Type B pancreatic cell (in vitro differentiated cells): Measurements from ENCODE around the gene STAT5A. TPM values are rescaled to one million over a fixed set of nuclear protein-coding genes. Genes with fewer than 3 reads are reported as not detected.

Experiments
- DNase-seq: peaks from one replicate; pipeline ENCODE4 v3.0.0; 2021; ENCODE audit warnings: mixed read lengths; ENCODE audit not compliant: unreplicated experiment; ENCODE audit errors: extremely low spot score
- H3K27ac Mint-ChIP-seq: 2 replicates; pipeline ENCODE4 v1.8.0; 2021; ENCODE audit warnings: mild to moderate bottlenecking, mixed read lengths
- H3K27me3 Mint-ChIP-seq: 2 replicates; pipeline ENCODE4 v1.8.0; 2021; ENCODE audit warnings: mixed read lengths
- H3K36me3 Mint-ChIP-seq: 2 replicates; pipeline ENCODE4 v1.8.0; 2021; ENCODE audit warnings: mixed read lengths
- H3K4me1 Mint-ChIP-seq: one replicate; pipeline ENCODE4 v1.8.0; 2021; ENCODE audit warnings: mixed read lengths; ENCODE audit not compliant: unreplicated experiment
- H3K4me3 Mint-ChIP-seq: 2 replicates; pipeline ENCODE4 v1.8.0; 2021; ENCODE audit warnings: mild to moderate bottlenecking, mixed read lengths
- H3K9me3 Mint-ChIP-seq: 2 replicates; pipeline ENCODE4 v1.8.0; 2021; ENCODE audit warnings: mixed read lengths
- total RNA-seq: library from RNA; stranded (reverse); gene quantifications from 2 replicates; pipeline ENCODE4 v1.2.1, GENCODE V29; 2021; ENCODE audit warnings: low replicate concordance
- TF ChIP-seq, protein P1 (sequence below): fragments of 200-600 bp; sonication (generic); conservative IDR thresholded peaks from 2 replicates; pipeline ENCODE4 v1.5.0; 2021; ENCODE audit warnings: antibody characterized with exemption, mild to moderate bottlenecking

Gene STAT5A
- total RNA-seq, 1 donor from 2014 or later, result 2.0 TPM

DNA sequence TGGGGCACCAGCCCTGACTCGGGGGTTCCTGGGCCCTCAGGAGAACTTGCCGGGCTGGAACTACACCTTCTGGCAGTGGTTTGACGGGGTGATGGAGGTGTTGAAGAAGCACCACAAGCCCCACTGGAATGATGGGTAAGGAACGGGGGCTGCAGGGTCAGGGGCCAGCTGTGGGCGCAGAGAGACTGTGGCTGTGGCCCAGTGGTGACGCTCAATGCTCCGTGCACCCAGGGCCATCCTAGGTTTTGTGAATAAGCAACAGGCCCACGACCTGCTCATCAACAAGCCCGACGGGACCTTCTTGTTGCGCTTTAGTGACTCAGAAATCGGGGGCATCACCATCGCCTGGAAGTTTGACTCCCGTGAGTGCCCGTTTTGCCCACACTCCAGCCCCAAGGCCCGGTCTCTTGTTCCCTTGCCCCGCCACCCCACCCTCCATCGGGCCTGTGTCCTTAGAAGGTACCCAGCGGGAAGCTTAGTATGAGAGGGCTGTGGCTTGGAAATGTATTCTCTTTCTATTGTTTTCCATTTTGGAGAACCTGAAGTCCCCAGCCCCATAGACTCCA lies 19.1 kb downstream of the STAT5A start:
- no peaks in the 10 kb centered on the region for H3K36me3 Mint-ChIP-seq
- H3K9me3 Mint-ChIP-seq, result no peaks in the 10 kb centered on the region
- H3K4me1 Mint-ChIP-seq, result peaks cover 16% of the 10 kb centered on the region
- no peaks in the 10 kb centered on the region for H3K27me3 Mint-ChIP-seq
- no peak overlapping the region for H3K4me3 Mint-ChIP-seq
- no peak for DNase-seq
- H3K27ac Mint-ChIP-seq, result no peak overlapping the region
- TF ChIP-seq, protein P1, sequence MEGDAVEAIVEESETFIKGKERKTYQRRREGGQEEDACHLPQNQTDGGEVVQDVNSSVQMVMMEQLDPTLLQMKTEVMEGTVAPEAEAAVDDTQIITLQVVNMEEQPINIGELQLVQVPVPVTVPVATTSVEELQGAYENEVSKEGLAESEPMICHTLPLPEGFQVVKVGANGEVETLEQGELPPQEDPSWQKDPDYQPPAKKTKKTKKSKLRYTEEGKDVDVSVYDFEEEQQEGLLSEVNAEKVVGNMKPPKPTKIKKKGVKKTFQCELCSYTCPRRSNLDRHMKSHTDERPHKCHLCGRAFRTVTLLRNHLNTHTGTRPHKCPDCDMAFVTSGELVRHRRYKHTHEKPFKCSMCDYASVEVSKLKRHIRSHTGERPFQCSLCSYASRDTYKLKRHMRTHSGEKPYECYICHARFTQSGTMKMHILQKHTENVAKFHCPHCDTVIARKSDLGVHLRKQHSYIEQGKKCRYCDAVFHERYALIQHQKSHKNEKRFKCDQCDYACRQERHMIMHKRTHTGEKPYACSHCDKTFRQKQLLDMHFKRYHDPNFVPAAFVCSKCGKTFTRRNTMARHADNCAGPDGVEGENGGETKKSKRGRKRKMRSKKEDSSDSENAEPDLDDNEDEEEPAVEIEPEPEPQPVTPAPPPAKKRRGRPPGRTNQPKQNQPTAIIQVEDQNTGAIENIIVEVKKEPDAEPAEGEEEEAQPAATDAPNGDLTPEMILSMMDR, result no peak

DNA sequence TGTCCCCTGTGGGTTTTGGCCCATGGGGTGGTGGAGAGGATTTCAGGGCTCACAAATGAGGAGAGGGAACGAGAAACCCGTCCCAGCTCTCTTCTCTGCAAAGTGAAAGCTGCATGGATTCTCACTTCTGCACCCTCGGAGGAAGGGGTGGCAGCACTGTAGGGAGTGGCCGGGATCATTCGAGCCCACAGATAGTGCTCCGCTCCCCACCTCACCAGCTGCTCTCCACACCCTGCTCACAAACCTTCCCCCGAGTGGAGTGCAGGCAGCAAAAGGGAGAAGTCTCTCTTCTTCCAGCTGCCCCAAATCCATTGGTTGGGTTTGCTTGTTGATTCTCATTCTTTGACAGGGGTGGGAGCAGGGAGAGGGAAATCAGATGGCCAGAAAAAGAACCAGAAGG lies 20.1 kb downstream of the STAT5A start:
- Mint-ChIP-seq H3K4me1 (peaks cover 16% of the 10 kb centered on the region), H3K27ac (no peak overlapping the region), H3K9me3 (no peaks in the 10 kb centered on the region), H3K4me3 (no peak overlapping the region), H3K27me3 (no peaks in the 10 kb centered on the region), H3K36me3 (no peaks in the 10 kb centered on the region)
- TF ChIP-seq, protein P1, result no peak
- no peak for DNase-seq

DNA sequence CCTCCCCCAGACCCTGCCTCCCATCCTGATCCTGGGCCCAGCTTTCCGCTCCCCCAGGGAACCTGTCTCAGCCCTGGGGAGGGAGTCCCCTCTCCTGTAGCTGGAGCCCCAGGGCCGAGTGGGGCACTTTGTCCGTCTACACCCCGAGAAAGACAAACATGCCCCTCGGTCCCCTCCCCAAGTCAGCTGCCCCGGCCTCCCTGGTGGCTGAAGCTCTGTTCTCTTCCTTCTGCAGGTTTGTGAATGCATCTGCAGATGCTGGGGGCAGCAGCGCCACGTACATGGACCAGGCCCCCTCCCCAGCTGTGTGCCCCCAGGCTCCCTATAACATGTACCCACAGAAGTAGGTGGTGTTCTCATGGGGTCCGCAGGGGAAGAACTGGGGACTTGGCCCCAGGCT lies 20.8 kb downstream of the STAT5A start:
- H3K4me1 Mint-ChIP-seq, result peaks cover 16% of the 10 kb centered on the region
- H3K9me3 Mint-ChIP-seq, result no peaks in the 10 kb centered on the region
- TF ChIP-seq, protein P1, result no peak
- H3K27ac Mint-ChIP-seq, result no peak overlapping the region
- H3K27me3 Mint-ChIP-seq, result no peaks in the 10 kb centered on the region
- no peak overlapping the region for H3K4me3 Mint-ChIP-seq
- H3K36me3 Mint-ChIP-seq, result no peaks in the 10 kb centered on the region
- no peak for DNase-seq

DNA sequence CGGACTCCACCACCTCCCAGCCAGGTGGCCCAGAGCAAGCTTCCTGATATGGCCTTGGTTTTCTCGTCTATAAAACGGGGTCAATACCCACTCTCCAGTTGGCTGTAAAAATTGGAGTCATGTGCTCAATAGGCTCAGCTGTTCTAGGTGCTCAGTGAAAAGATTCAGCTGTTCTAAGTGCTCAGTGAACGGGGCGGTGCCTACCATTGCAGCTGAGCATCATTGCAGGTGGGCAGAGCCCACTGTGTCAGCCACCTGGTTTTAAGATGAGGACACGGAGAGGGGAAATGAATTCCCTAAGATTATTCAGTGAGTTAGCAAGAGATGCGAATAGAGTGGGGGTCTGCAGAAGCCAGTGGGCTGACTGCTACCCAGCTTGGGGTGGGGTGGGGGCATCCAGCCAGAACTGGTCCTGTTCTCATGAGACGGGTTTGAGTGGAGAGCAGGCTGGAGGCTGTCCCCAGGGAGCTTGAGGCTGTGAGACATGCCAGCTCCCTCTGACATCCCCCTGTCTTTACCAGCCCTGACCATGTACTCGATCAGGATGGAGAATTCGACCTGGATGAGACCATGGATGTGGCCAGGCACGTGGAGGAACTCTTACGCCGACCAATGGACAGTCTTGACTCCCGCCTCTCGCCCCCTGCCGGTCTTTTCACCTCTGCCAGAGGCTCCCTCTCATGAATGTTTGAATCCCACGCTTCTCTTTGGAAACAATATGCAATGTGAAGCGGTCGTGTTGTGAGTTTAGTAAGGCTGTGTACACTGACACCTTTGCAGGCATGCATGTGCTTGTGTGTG lies 21.9 kb downstream of the STAT5A start:
- Mint-ChIP-seq H3K4me3 (peak overlapping the region; percentile 47), H3K27ac (no peak overlapping the region), H3K27me3 (no peaks in the 10 kb centered on the region), H3K4me1 (peaks cover 16% of the 10 kb centered on the region), H3K9me3 (no peaks in the 10 kb centered on the region), H3K36me3 (peaks cover 1% of the 10 kb centered on the region)
- TF ChIP-seq, protein P1, result peak; percentile 42
- no peak for DNase-seq

DNA sequence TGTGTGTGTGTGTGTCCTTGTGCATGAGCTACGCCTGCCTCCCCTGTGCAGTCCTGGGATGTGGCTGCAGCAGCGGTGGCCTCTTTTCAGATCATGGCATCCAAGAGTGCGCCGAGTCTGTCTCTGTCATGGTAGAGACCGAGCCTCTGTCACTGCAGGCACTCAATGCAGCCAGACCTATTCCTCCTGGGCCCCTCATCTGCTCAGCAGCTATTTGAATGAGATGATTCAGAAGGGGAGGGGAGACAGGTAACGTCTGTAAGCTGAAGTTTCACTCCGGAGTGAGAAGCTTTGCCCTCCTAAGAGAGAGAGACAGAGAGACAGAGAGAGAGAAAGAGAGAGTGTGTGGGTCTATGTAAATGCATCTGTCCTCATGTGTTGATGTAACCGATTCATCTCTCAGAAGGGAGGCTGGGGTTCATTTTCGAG lies 22.5 kb downstream of the STAT5A start:
- DNase-seq, result no peak
- peak overlapping the region; percentile 82 for H3K4me3 Mint-ChIP-seq
- TF ChIP-seq, protein P1, result no peak
- H3K4me1 Mint-ChIP-seq, result peaks cover 16% of the 10 kb centered on the region
- H3K27me3 Mint-ChIP-seq, result no peaks in the 10 kb centered on the region
- peak overlapping the region; percentile 86 for H3K27ac Mint-ChIP-seq
- H3K9me3 Mint-ChIP-seq, result no peaks in the 10 kb centered on the region
- H3K36me3 Mint-ChIP-seq, result peaks cover 7% of the 10 kb centered on the region
